ENCODE results near the gene CCDC92. TPM values are rescaled to one million over a fixed set of nuclear protein-coding genes. Genes with fewer than 3 reads are reported as not detected.

CCDC92 gene
- total and polyA plus RNA-seq, 9 donors: 13.9 to 51.0 (median 34.6) TPM

- no peak for DNase-seq
- TF ChIP-seq POLR2A (IDR thresholded peaks at IDR 0.05): no peak
- no peak for TF ChIP-seq EP300 (IDR thresholded peaks at IDR 0.05)
- no peak for TF ChIP-seq CTCF (IDR thresholded peaks at IDR 0.05)
- no peaks in the 10 kb centered on the region for H3K36me3 ChIP-seq
- no peak overlapping the region for H3K27ac ChIP-seq
- H3K27me3 ChIP-seq: no peaks in the 10 kb centered on the region
- no peaks in the 10 kb centered on the region for H3K4me1 ChIP-seq (ENCODE audit: insufficient read depth)
- intact Hi-C loops (cut with DNase I): no loop called here
- no peaks in the 10 kb centered on the region for H3K9me3 ChIP-seq
- H3K4me3 ChIP-seq: no peak overlapping the region
- 89 to 95% (median 94%) methylated on average over 9 of the region's 9 CpGs for WGBS, 3 donors
These were observed 16.4 kb downstream of the CCDC92 start for GRCh38 chr12:123956249-123956648.

DNA sequence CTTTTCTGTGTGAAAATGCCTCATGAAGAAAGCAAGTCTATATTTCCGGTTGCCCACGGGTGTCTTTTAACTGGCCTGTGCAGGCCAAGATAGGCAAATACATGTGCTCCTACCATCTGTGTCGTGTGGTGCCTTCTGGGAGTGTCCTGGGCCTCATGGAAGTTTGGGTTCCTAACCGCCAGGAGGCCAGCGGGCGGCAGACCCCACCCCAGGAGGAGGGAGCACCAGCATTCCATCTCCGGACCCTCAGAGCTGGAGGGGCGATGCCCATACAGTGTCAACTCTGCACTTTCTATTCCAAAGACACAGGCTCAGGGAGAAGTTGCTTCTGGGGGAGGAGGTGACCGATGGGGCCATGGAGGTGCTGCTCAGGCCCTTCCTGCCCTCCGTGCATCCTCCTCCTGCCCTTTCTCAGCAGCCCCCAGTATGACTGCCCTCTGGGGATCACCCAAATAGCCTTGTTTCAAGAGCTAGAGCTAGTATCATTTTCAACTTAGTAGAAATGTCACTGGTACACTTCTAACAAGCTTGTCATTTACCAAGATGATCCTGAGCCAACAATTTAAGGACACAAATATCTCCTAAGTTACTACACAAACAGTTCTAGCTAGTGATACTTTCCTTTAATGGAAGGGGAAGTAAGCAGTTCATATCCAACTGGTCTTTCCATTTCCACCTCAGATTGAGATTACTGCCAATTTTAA lies 17.8 kb downstream of the CCDC92 start:
- no peaks in the 10 kb centered on the region for H3K4me1 ChIP-seq (ENCODE audit: insufficient read depth)
- H3K27me3 ChIP-seq: no peaks in the 10 kb centered on the region
- TF ChIP-seq EP300 (IDR thresholded peaks at IDR 0.05): no peak
- TF ChIP-seq POLR2A (IDR thresholded peaks at IDR 0.05): no peak
- no peak for TF ChIP-seq CTCF (IDR thresholded peaks at IDR 0.05)
- H3K36me3 ChIP-seq: no peaks in the 10 kb centered on the region
- no peaks in the 10 kb centered on the region for H3K9me3 ChIP-seq
- intact Hi-C loops (cut with DNase I): no loop called here
- H3K4me3 ChIP-seq: no peak overlapping the region
- WGBS, 3 donors: 87 to 90% (median 90%) methylated on average over 10 of the region's 10 CpGs
- no peak overlapping the region for H3K27ac ChIP-seq
- DNase-seq: no peak

DNA sequence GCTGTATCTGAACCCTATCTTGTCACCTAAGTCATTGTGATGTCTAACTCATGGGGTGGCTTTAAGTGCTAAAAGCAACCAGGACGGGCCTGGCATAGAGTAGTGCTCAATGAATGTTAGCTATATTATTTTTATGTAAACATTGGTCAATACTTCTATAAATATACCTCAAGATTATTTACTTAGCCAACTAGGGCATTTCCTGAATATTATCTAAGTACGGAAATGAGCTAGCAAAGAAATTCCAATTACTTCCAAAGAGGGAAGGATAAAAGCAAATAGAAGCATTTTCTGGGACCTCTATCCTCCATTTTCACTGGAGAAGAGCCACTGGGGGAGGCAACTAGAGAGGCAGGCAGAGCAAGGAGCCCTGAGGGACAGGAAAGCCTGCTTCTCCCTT lies 20.6 kb downstream of the CCDC92 start:
- H3K27me3 ChIP-seq: no peaks in the 10 kb centered on the region
- H3K27ac ChIP-seq: no peak overlapping the region
- no peaks in the 10 kb centered on the region for H3K4me1 ChIP-seq (ENCODE audit: insufficient read depth)
- no peaks in the 10 kb centered on the region for H3K9me3 ChIP-seq
- H3K36me3 ChIP-seq: no peaks in the 10 kb centered on the region
- intact Hi-C loops (cut with DNase I): no loop called here
- H3K4me3 ChIP-seq: no peak overlapping the region
- TF ChIP-seq POLR2A (IDR thresholded peaks at IDR 0.05): no peak
- TF ChIP-seq CTCF (IDR thresholded peaks at IDR 0.05): no peak
- no peak for TF ChIP-seq EP300 (IDR thresholded peaks at IDR 0.05)
- DNase-seq: no peak
- 75 to 81% (median 76%) methylated on average over 2 of the region's 2 CpGs for WGBS, 3 donors

DNA sequence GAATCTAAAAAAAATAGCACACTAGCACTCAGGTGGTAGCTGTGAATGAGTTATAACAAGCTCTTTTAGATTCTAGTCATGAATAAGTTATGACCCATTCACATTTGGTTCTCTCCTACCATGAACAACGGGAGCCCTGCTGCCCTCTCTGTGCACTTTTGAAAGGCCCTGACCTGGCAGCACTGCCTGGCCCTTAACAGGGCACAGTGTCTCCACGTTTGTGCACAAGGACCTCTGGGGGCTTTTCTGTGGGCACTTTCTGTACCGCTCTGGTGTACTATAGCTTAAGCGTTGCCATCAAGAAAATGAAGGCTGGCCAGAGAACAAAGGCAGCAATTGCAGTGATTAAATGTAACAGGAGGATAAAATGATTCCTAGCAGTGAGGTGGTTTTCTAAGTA lies 21.2 kb downstream of the CCDC92 start:
- intact Hi-C loops (cut with DNase I): no loop called here
- H3K27me3 ChIP-seq: no peaks in the 10 kb centered on the region
- DNase-seq: no peak
- H3K9me3 ChIP-seq: no peaks in the 10 kb centered on the region
- TF ChIP-seq POLR2A (IDR thresholded peaks at IDR 0.05) (no peak), CTCF (IDR thresholded peaks at IDR 0.05) (no peak), EP300 (IDR thresholded peaks at IDR 0.05) (no peak)
- H3K36me3 ChIP-seq: no peaks in the 10 kb centered on the region
- WGBS, 3 donors: 77 to 84% (median 79%) methylated on average over 4 of the region's 4 CpGs
- no peak overlapping the region for H3K4me3 ChIP-seq
- H3K27ac ChIP-seq: no peak overlapping the region
- no peaks in the 10 kb centered on the region for H3K4me1 ChIP-seq (ENCODE audit: insufficient read depth)
